Parathyroid adenoma (tissue), 2 donors: ENCODE data around the gene PITRM1.
"Not testable (repeated sequence)": the region's sequence is repeated elsewhere in the genome, so short reads cannot be mapped to it uniquely, and the experiment has no call there.

Experiments
- H2AFZ ChIP-seq: fragments of 300-600 bp; sonication (generic); one replicate; pipeline ENCODE4 v1.7.0; 2017; ENCODE audit warnings: antibody characterized with exemption, mild to moderate bottlenecking
- H3K27ac ChIP-seq: fragments of 300-600 bp; sonication (generic); one replicate; pipeline ENCODE4 v1.7.0; 2017
- H3K27me3 ChIP-seq: fragments of 300-600 bp; sonication (generic); one replicate; pipeline ENCODE4 v1.7.0; 2017; ENCODE audit warnings: low read length; ENCODE audit not compliant: control insufficient read depth, insufficient read depth
- H3K36me3 ChIP-seq: fragments of 300-600 bp; sonication (generic); one replicate; pipeline ENCODE4 v1.7.0; 2017; ENCODE audit warnings: low read length; ENCODE audit not compliant: control insufficient read depth, insufficient read depth
- H3K4me1 ChIP-seq: fragments of 300-600 bp; sonication (generic); one replicate; pipeline ENCODE4 v1.7.0; 2017; ENCODE audit warnings: control low read depth
- H3K4me2 ChIP-seq: fragments of 300-600 bp; sonication (generic); one replicate; pipeline ENCODE4 v1.7.0; 2017; ENCODE audit warnings: low read length
- H3K4me3 ChIP-seq: fragments of 300-600 bp; sonication (generic); one replicate; pipeline ENCODE4 v1.7.0; 2017; ENCODE audit warnings: low read depth, low read length
- H3K79me2 ChIP-seq: fragments of 300-600 bp; sonication (generic); one replicate; pipeline ENCODE4 v1.7.0; 2017; ENCODE audit warnings: control low read depth
- H3K9ac ChIP-seq: fragments of 300-600 bp; sonication (generic); one replicate; pipeline ENCODE4 v1.7.0; 2017; ENCODE audit warnings: mild to moderate bottlenecking
- H3K9me3 ChIP-seq: fragments of 300-600 bp; sonication (generic); one replicate; pipeline ENCODE4 v1.7.0; 2017; ENCODE audit warnings: low read length; ENCODE audit not compliant: control insufficient read depth
- CTCF ChIP-seq: fragments of 300-600 bp; sonication (generic); IDR thresholded peaks from one replicate; pipeline ENCODE4 v1.7.0; 2017; ENCODE audit warnings: antibody characterized with exemption, mild to moderate bottlenecking
- donor health status: primary hyperparathyroidism.

The PITRM1 gene

GRCh38 chr10:3106928-3107425, 65.6 kb downstream of the PITRM1 start:
- Histone ChIP-seq H3K9me3 (no peaks in the 10 kb centered on the region), H3K79me2 (no peaks in the 10 kb centered on the region), H3K4me2 (no peak overlapping the region), H3K27ac (no peak overlapping the region), H2AFZ (no peak overlapping the region), H3K4me3 (no peak overlapping the region), H3K9ac (no peak overlapping the region), H3K36me3 (no peaks in the 10 kb centered on the region), H3K27me3 (no peaks in the 10 kb centered on the region), H3K4me1 (no peaks in the 10 kb centered on the region)
- no peak for TF ChIP-seq CTCF

GRCh38 chr10:3106328-3106727, 66.3 kb downstream of the PITRM1 start:
- H3K4me1 ChIP-seq, H3K27ac ChIP-seq: not testable (repeated sequence)

GRCh38 chr10:3105905-3106304, 66.7 kb downstream of the PITRM1 start:
- H3K4me2 ChIP-seq, result no peak overlapping the region
- H3K4me3 ChIP-seq, result no peak overlapping the region
- H3K4me1 ChIP-seq, result no peaks in the 10 kb centered on the region
- TF ChIP-seq CTCF, result no peak
- no peak overlapping the region for H2AFZ ChIP-seq
- H3K9ac ChIP-seq, result no peak overlapping the region
- no peaks in the 10 kb centered on the region for H3K79me2 ChIP-seq
- no peaks in the 10 kb centered on the region for H3K36me3 ChIP-seq
- H3K27ac ChIP-seq, result no peak overlapping the region
- no peaks in the 10 kb centered on the region for H3K9me3 ChIP-seq
- no peaks in the 10 kb centered on the region for H3K27me3 ChIP-seq

More at GRCh38 chr10:3106328-3106727, 66.3 kb downstream of the PITRM1 start:
- not testable (repeated sequence) for H3K9me3 ChIP-seq, H3K9ac ChIP-seq, H2AFZ ChIP-seq, H3K36me3 ChIP-seq, H3K4me2 ChIP-seq, H3K27me3 ChIP-seq, H3K79me2 ChIP-seq, H3K4me3 ChIP-seq

GRCh38 chr10:3105166-3105565, 67.4 kb downstream of the PITRM1 start:
- H3K36me3 ChIP-seq, result no peaks in the 10 kb centered on the region
- no peak overlapping the region for H3K4me3 ChIP-seq
- H3K4me2 ChIP-seq, result no peak overlapping the region
- no peaks in the 10 kb centered on the region for H3K9me3 ChIP-seq
- no peak overlapping the region for H3K9ac ChIP-seq
- H3K27me3 ChIP-seq, result no peaks in the 10 kb centered on the region
- no peak overlapping the region for H2AFZ ChIP-seq
- TF ChIP-seq CTCF, result no peak
- no peaks in the 10 kb centered on the region for H3K4me1 ChIP-seq
- H3K27ac ChIP-seq, result no peak overlapping the region
- no peaks in the 10 kb centered on the region for H3K79me2 ChIP-seq

GRCh38 chr10:3104251-3104918, 68.2 kb downstream of the PITRM1 start:
- Histone ChIP-seq H3K36me3 (no peaks in the 10 kb centered on the region), H3K4me3 (no peak overlapping the region), H3K27me3 (no peaks in the 10 kb centered on the region), H3K4me1 (no peaks in the 10 kb centered on the region), H3K4me2 (no peak overlapping the region), H3K9me3 (no peaks in the 10 kb centered on the region), H3K27ac (no peak overlapping the region), H3K79me2 (no peaks in the 10 kb centered on the region), H3K9ac (no peak overlapping the region), H2AFZ (no peak overlapping the region)
- TF ChIP-seq CTCF, result no peak
